ENCODE measurements around the gene PTPRN2. TPM values are rescaled to one million over a fixed set of nuclear protein-coding genes. Genes with fewer than 3 reads are reported as not detected.

PTPRN2 gene
- total RNA-seq, 1 experiment from 2014 or later, result 1.1 TPM

DNA sequence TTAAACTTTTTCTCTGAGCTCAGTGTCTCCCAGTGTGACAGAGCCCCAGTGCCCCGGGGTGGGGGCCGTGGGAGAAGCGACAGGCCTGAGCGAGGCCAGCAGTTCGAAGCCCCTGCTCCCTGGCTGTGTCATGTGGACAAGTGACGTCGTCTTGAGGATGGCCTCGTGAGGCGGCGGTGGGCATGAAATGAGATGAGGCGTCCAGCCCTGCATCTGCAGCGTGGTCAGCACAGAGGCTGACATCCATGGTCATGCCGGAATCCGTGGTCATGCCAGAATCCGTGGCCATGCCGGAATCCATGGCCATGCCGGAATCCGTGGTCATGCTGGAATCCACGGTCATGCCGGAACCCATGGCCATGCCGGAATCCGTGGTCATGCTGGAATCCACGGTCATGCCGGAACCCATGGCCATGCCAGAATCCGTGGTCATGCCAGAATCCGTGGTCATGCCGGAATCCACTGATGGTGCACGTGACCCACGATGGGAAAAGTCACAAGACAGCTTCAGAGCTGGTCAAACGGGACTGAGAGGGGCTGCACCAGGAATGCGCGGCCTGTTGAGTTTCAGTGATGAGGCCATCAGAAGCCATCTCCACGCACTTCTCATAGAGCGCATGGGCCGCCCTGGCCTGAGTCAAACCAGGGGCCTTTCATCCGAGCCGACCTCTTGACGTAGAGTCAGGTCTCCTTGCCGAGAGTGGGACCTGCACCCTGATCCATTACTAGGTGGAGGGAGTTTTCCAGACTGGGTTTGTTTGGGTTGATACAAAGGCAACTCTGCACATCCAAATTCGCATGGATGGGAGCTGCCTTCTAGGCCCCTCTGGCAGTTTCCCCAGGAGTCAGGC lies 342.5 kb downstream of the PTPRN2 start:
- TF ChIP-seq, protein P1, sequence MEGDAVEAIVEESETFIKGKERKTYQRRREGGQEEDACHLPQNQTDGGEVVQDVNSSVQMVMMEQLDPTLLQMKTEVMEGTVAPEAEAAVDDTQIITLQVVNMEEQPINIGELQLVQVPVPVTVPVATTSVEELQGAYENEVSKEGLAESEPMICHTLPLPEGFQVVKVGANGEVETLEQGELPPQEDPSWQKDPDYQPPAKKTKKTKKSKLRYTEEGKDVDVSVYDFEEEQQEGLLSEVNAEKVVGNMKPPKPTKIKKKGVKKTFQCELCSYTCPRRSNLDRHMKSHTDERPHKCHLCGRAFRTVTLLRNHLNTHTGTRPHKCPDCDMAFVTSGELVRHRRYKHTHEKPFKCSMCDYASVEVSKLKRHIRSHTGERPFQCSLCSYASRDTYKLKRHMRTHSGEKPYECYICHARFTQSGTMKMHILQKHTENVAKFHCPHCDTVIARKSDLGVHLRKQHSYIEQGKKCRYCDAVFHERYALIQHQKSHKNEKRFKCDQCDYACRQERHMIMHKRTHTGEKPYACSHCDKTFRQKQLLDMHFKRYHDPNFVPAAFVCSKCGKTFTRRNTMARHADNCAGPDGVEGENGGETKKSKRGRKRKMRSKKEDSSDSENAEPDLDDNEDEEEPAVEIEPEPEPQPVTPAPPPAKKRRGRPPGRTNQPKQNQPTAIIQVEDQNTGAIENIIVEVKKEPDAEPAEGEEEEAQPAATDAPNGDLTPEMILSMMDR (IDR thresholded peaks at IDR 0.05), result no peak
- TF ChIP-seq SIN3A (IDR thresholded peaks at IDR 0.05; ENCODE audit: borderline replicate concordance, insufficient read depth, low read depth, low read length) (no peak), TCF7L2 (IDR thresholded peaks at IDR 0.05; ENCODE audit: low read depth, low read length) (no peak), POLR2AphosphoS5 (IDR thresholded peaks at IDR 0.05; ENCODE audit: low read depth, low read length) (no peak)
- TF ChIP-seq, protein P2, sequence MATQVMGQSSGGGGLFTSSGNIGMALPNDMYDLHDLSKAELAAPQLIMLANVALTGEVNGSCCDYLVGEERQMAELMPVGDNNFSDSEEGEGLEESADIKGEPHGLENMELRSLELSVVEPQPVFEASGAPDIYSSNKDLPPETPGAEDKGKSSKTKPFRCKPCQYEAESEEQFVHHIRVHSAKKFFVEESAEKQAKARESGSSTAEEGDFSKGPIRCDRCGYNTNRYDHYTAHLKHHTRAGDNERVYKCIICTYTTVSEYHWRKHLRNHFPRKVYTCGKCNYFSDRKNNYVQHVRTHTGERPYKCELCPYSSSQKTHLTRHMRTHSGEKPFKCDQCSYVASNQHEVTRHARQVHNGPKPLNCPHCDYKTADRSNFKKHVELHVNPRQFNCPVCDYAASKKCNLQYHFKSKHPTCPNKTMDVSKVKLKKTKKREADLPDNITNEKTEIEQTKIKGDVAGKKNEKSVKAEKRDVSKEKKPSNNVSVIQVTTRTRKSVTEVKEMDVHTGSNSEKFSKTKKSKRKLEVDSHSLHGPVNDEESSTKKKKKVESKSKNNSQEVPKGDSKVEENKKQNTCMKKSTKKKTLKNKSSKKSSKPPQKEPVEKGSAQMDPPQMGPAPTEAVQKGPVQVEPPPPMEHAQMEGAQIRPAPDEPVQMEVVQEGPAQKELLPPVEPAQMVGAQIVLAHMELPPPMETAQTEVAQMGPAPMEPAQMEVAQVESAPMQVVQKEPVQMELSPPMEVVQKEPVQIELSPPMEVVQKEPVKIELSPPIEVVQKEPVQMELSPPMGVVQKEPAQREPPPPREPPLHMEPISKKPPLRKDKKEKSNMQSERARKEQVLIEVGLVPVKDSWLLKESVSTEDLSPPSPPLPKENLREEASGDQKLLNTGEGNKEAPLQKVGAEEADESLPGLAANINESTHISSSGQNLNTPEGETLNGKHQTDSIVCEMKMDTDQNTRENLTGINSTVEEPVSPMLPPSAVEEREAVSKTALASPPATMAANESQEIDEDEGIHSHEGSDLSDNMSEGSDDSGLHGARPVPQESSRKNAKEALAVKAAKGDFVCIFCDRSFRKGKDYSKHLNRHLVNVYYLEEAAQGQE (IDR thresholded peaks at IDR 0.05; ENCODE audit: insufficient read depth in 1 of 2, low read depth in 2 of 2, low read length in 1 of 2), result no peak
- BruUV-seq (replicated peaks), result no TSS peak

DNA sequence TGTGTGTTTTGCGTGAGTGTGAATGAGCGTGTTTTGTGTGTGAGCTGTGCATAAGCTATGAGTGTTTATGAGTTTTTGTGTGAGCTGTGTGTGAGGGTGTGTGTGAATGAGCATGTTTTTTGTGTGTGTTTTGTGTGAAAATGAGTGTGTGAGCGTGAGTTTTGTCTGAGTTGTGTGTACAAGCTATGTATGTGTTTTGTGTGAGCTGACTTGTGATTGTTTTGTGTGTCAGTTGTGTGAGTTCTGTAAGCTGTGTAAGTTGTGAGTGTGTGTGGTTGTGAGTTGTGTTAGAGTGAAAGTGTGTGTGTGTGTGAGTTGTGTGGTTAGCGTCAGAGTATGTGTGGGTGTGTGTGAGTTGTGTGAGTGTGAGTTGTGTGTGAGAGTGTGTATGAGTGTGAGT lies 343.2 kb downstream of the PTPRN2 start:
- H3K36me3 ChIP-seq (ENCODE audit: control insufficient read depth, insufficient read depth, low read length), result no peaks in the 10 kb centered on the region
- ChIA-PET CTCF (no interaction called here), POLR2A (no interaction called here)
- H3K9me3 ChIP-seq (ENCODE audit: control insufficient read depth, insufficient read depth, low read depth, low read length), result no peaks in the 10 kb centered on the region
- TF ChIP-seq TCF7L2 (IDR thresholded peaks at IDR 0.05; ENCODE audit: low read depth, low read length) (no peak), SIN3A (IDR thresholded peaks at IDR 0.05; ENCODE audit: borderline replicate concordance, insufficient read depth, low read depth, low read length) (no peak), POLR2AphosphoS5 (IDR thresholded peaks at IDR 0.05; ENCODE audit: low read depth, low read length) (no peak)
- TF ChIP-seq, protein P2 (IDR thresholded peaks at IDR 0.05; ENCODE audit: insufficient read depth in 1 of 2, low read depth in 2 of 2, low read length in 1 of 2), result no peak
- TF ChIP-seq, protein P1 (IDR thresholded peaks at IDR 0.05), result no peak
- no peaks in the 10 kb centered on the region for H3K4me1 ChIP-seq (ENCODE audit: control insufficient read depth, insufficient read depth, low read length)
- no peak for DNase-seq (ENCODE audit: low read depth, low spot score)
- no peak overlapping the region for H3K4me3 ChIP-seq (ENCODE audit: low read depth in 2 of 2, low read length in 2 of 2)
- no TSS peak for BruUV-seq (replicated peaks)
- no peak for ATAC-seq
- no peak overlapping the region for H3K27ac ChIP-seq (ENCODE audit: low read length)
- peaks cover 8% of the 10 kb centered on the region for H3K27me3 ChIP-seq (ENCODE audit: control insufficient read depth, insufficient read depth, low read length)
- intact Hi-C loops (cut with micrococcal nuclease; ENCODE audit: unreplicated experiment), result no loop called here
- in situ Hi-C loops (cut with HindIII; ENCODE audit: low pct_unique_long_range_greater_than_20kb, low sequenced_read_pairs), result no loop called here

More for the DNA sequence above, 342.5 kb downstream of the PTPRN2 start:
- intact Hi-C loops (cut with micrococcal nuclease; ENCODE audit: unreplicated experiment) (no loop called here), in situ Hi-C loops (cut with HindIII; ENCODE audit: low pct_unique_long_range_greater_than_20kb, low sequenced_read_pairs) (no loop called here)
- no peak for DNase-seq (ENCODE audit: low read depth, low spot score)
- H3K4me3 ChIP-seq (ENCODE audit: low read depth in 2 of 2, low read length in 2 of 2), result no peak overlapping the region
- no peaks in the 10 kb centered on the region for H3K9me3 ChIP-seq (ENCODE audit: control insufficient read depth, insufficient read depth, low read depth, low read length)
- ATAC-seq, result no peak
- H3K4me1 ChIP-seq (ENCODE audit: control insufficient read depth, insufficient read depth, low read length), result no peaks in the 10 kb centered on the region
- no peaks in the 10 kb centered on the region for H3K36me3 ChIP-seq (ENCODE audit: control insufficient read depth, insufficient read depth, low read length)
- no peak overlapping the region for H3K27ac ChIP-seq (ENCODE audit: low read length)
- H3K27me3 ChIP-seq (ENCODE audit: control insufficient read depth, insufficient read depth, low read length), result peaks cover 4% of the 10 kb centered on the region; the same call in 1 of the 2 replicates
- ChIA-PET POLR2A (no interaction called here), CTCF (no interaction called here)
